WI38 (cell line): ENCODE results near the gene LHFPL6.
"Not testable (repeated sequence)": the region's sequence is repeated elsewhere in the genome, so short reads cannot be mapped to it uniquely, and the experiment has no call there.

Source experiments
- H3K4me3 ChIP-seq: 2 replicates; pipeline ENCODE4 v1.5.1; 2011; ENCODE audit warnings: low read depth, mild to moderate bottlenecking, control low read depth, low read length
- CTCF ChIP-seq: IDR thresholded peaks from 2 replicates; pipeline ENCODE4 v1.5.1; 2012; ENCODE audit warnings: low read depth, mild to moderate bottlenecking, control low read depth, low read length

LHFPL6 gene

GRCh38 chr13:39347926-39348901, 254.8 kb downstream of the LHFPL6 start:
- no peak for TF ChIP-seq CTCF
- no peak overlapping the region for H3K4me3 ChIP-seq

- H3K4me3 ChIP-seq, result no peak overlapping the region
- TF ChIP-seq CTCF, result no peak
Observed at GRCh38 chr13:39345982-39346381, 257.0 kb downstream of the LHFPL6 start.

GRCh38 chr13:39341251-39341650, 261.7 kb downstream of the LHFPL6 start:
- TF ChIP-seq CTCF, result no peak
- H3K4me3 ChIP-seq, result no peak overlapping the region

GRCh38 chr13:39338114-39338513, 264.9 kb downstream of the LHFPL6 start:
- not testable (repeated sequence) for H3K4me3 ChIP-seq

GRCh38 chr13:39336937-39337336, 266.1 kb downstream of the LHFPL6 start:
- H3K4me3 ChIP-seq, result no peak overlapping the region
- no peak for TF ChIP-seq CTCF

GRCh38 chr13:39336207-39336606, 266.8 kb downstream of the LHFPL6 start:
- TF ChIP-seq CTCF, result no peak

GRCh38 chr13:39335721-39336120, 267.3 kb downstream of the LHFPL6 start:
- no peak overlapping the region for H3K4me3 ChIP-seq

More at GRCh38 chr13:39336207-39336606, 266.8 kb downstream of the LHFPL6 start:
- H3K4me3 ChIP-seq, result no peak overlapping the region

More at GRCh38 chr13:39335721-39336120, 267.3 kb downstream of the LHFPL6 start:
- no peak for TF ChIP-seq CTCF
